Gastroesophageal sphincter (tissue), 4 donors: Measurements from ENCODE around the gene FHL3. TPM values are rescaled to one million over a fixed set of nuclear protein-coding genes. Genes with fewer than 3 reads are reported as not detected.

Experiments
- ATAC-seq: fragments of 150-250 bp; one replicate; pipeline ENCODE4 v1.9.1; 2016; ENCODE audit warnings: mild to moderate bottlenecking, moderate library complexity
- H3K27ac ChIP-seq, 4 donors: fragments of 200-600 bp; sonication (generic) in 3 of 4; 1 replicate in 3 of 4; 2 replicates in 1 of 4; pipeline ENCODE4 v1.5.1; 2016 to 2019
- H3K27me3 ChIP-seq: fragments of 200-600 bp; sonication (generic); one replicate; pipeline ENCODE4 v1.5.1; 2019
- H3K36me3 ChIP-seq, 2 donors: fragments of 200-600 bp; sonication (generic); one replicate each; pipeline ENCODE4 v1.5.1; 2019; ENCODE audit warnings: control low read depth in 1 of 2
- H3K4me1 ChIP-seq, 3 donors: fragments of 200-600 bp; sonication (generic); 1 replicate in 2 of 3; 2 replicates in 1 of 3; pipeline ENCODE4 v1.5.1; 2016 to 2019; ENCODE audit warnings: control low read depth in 2 of 3
- H3K4me3 ChIP-seq, 2 donors: fragments of 200-600 bp; sonication (generic); one replicate each; pipeline ENCODE4 v1.5.1; 2019; ENCODE audit warnings: mild to moderate bottlenecking in 1 of 2, moderate library complexity in 1 of 2
- H3K9me3 ChIP-seq, 3 donors: fragments of 200-600 bp; sonication (generic); one replicate each; pipeline ENCODE4 v1.5.1; 2017 to 2019; ENCODE audit warnings: control low read depth in 2 of 3
- CTCF ChIP-seq, 4 experiments: fragments of 200-600 bp in 2 of 4; fragments of 450-650 bp in 2 of 4; sonication (generic) in 1 of 4; IDR thresholded peaks; one replicate each; pipeline ENCODE4 v1.5.1; 2017 to 2019; ENCODE audit warnings: antibody characterized with exemption in 4 of 4, mild to moderate bottlenecking in 2 of 4, moderate library complexity in 2 of 4
- EP300 ChIP-seq: sonication (generic); formaldehyde crosslinking; IDR thresholded peaks from one replicate; pipeline ENCODE4 v1.6.1; 2017; ENCODE audit warnings: antibody characterized with exemption, mild to moderate bottlenecking
- POLR2A ChIP-seq, 2 donors: fragments of 450-650 bp; IDR thresholded peaks; one replicate each; pipeline ENCODE4 v1.6.1; 2017; ENCODE audit warnings: antibody characterized with exemption in 2 of 2, mild to moderate bottlenecking in 2 of 2, moderate library complexity in 1 of 2
- POLR2AphosphoS5 ChIP-seq: sonication (generic); formaldehyde crosslinking; IDR thresholded peaks from one replicate; pipeline ENCODE4 v1.6.1; 2017; ENCODE audit warnings: antibody characterized with exemption
- WGBS, 2 donors: methylation state at CpG; one replicate each; pipeline ENCODE4 v1.1.5; 2018; ENCODE audit warnings: low coverage in 1 of 2; 5-methylcytosine and 5-hydroxymethylcytosine counted together
- total RNA-seq, 4 donors: library from RNA; depleted of rRNA; stranded (reverse); fragments of >200 nt; gene quantifications; one replicate each; pipeline ENCODE4 v1.1.0, GENCODE V29; 2016

FHL3 gene
- total RNA-seq, 4 donors from 2014 or later, result 25.8 to 58.4 (median 30.6) TPM

GRCh38 chr1:38006008-38006828 is 904 bp upstream of the FHL3 start:
- ATAC-seq, result no peak
- peak overlapping the region in 1 of 2 donors; percentile 79 for H3K4me3 ChIP-seq

GRCh38 chr1:38004284-38005108 is 818 bp downstream of the FHL3 start:
- Histone ChIP-seq H3K36me3 (no peaks in the 10 kb centered on the region), H3K4me3 (peak overlapping the region; percentile 76 to 79), H3K27ac (peak overlapping the region; percentile 59 to 95 (median 89)), H3K27me3 (no peaks in the 10 kb centered on the region), H3K9me3 (no peaks in the 10 kb centered on the region), H3K4me1 (peaks cover 7 to 64% (median 45%) of the 10 kb centered on the region in 3 donors)
- TF ChIP-seq EP300 (no peak), POLR2A (IDR thresholded peaks at IDR 0.05) (no peak), CTCF (IDR thresholded peaks at IDR 0.05) (no peak), POLR2AphosphoS5 (no peak)
- 2% methylated on average over 15 to 23 of the region's 26 CpGs for WGBS, 2 donors
- ATAC-seq, result peak; percentile 5

More at GRCh38 chr1:38006008-38006828, 904 bp upstream of the FHL3 start:
- Histone ChIP-seq H3K36me3 (no peaks in the 10 kb centered on the region), H3K27me3 (no peaks in the 10 kb centered on the region), H3K27ac (peak overlapping the region; percentile 59 to 95 (median 89)), H3K4me1 (peaks cover 3 to 47% (median 28%) of the 10 kb centered on the region in 3 donors), H3K9me3 (no peaks in the 10 kb centered on the region)
- TF ChIP-seq CTCF (IDR thresholded peaks at IDR 0.05), result no peak
- no peak for TF ChIP-seq EP300
- TF ChIP-seq POLR2A (IDR thresholded peaks at IDR 0.05), result no peak
- no peak for TF ChIP-seq POLR2AphosphoS5
- 59 to 92% methylated on average over 2 to 7 of the region's 12 CpGs for WGBS, 2 donors

- Histone ChIP-seq H3K27me3 (no peaks in the 10 kb centered on the region), H3K36me3 (peaks cover 0 to 3% of the 10 kb centered on the region in 2 donors), H3K27ac (peak overlapping the region; percentile 59 to 95 (median 89)), H3K4me1 (peaks cover 7 to 73% (median 54%) of the 10 kb centered on the region in 3 donors), H3K4me3 (peak overlapping the region; percentile 76 to 79), H3K9me3 (no peaks in the 10 kb centered on the region)
- whole genome bisulfite sequencing, 2 donors, result 50% methylated on average over 5 of the region's 8 CpGs; no CpG with 5 or more reads in 1 of the 2 donors
- no peak for ATAC-seq
- no peak for TF ChIP-seq POLR2AphosphoS5
- TF ChIP-seq EP300, result no peak
- TF ChIP-seq POLR2A (IDR thresholded peaks at IDR 0.05), result no peak
These were observed 1.8 kb downstream of the FHL3 start for GRCh38 chr1:38003261-38004250.

DNA sequence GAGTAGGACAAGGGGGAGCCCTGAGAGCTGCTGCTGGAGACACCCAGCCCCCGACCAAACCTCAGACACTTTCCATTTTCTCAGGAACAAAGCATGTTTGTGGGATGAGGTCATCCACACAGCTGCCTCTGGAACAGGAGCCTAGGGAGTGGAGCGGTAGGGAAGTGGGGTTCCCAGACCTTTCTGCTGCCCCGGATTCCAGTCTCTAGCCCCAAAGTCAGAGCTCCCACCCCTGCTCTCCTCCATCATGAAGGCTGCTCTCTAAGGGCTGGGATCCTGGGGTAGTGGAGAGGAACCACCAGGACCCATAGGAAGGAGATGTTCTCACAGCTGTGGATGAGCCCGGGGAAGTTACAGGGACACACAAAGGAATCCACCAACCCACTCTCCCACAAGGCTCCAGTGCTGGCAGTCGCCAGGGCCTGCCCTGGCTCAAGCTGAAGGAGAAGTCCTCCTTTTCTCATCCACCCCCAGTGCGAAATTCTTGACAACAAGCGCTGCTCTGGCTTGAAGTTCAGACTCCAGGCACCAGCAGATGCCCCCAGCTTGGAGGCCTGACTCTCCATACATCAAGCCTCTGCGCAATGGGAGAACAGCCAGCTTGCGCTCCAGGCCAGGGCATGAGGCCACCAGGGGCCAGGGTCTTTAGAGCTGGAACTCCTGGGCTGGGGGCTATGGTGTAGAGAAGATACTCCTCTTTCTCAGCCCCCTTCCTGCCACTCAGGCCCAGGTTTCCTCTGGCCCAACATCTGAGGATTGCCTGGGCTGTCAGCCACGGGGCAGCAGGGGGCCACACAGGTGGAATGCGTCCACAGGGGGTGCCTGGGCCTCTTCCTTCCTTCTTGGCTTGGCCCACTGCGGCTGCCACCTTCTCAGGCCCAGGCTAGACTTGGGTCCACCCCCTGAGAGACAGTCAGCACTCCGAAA is 4.5 kb downstream of the FHL3 start:
- Histone ChIP-seq H3K4me1 (peaks cover 7 to 94% (median 64%) of the 10 kb centered on the region in 3 donors), H3K27ac (peak overlapping the region; percentile 75 to 95 (median 92)), H3K4me3 (peak overlapping the region in 1 of 2 donors; percentile 16), H3K27me3 (no peaks in the 10 kb centered on the region), H3K9me3 (no peaks in the 10 kb centered on the region), H3K36me3 (peaks cover 0 to 19% of the 10 kb centered on the region in 2 donors)
- 10 to 13% methylated on average over 2 to 5 of the region's 13 CpGs for WGBS, 2 donors
- TF ChIP-seq CTCF (IDR thresholded peaks at IDR 0.05), result no peak
- no peak for TF ChIP-seq EP300
- TF ChIP-seq POLR2A (IDR thresholded peaks at IDR 0.05), result no peak
- ATAC-seq, result peak; percentile 19
